RCC 7860 (cell line): Measurements from ENCODE around the gene SCYGR4.
A peak's percentile ranks its signal among the peaks of the same experiment; 100 is the strongest.

Experiments
- DNase-seq: peaks from one replicate; pipeline ENCODE4 v3.0.0-alpha.2; 2015; ENCODE audit warnings: low spot score
- FAIRE-seq: peaks from 2 replicates; lab custom pipeline; 2012; peaks lifted over from hg19 to GRCh38; lab: Jason Lieb, UNC

The SCYGR4 gene

GRCh38 chr2:227613272-227613660 is 4.0 kb upstream of the SCYGR4 start:
- FAIRE-seq, result no peak

GRCh38 chr2:227614246-227614645 is 3.1 kb upstream of the SCYGR4 start:
- FAIRE-seq (no peak), DNase-seq (no peak)

More at GRCh38 chr2:227613272-227613660, 4.0 kb upstream of the SCYGR4 start:
- no peak for DNase-seq

GRCh38 chr2:227614740-227615139 is 2.6 kb upstream of the SCYGR4 start, which contains the start of gene SCYGR3:
TSS of gene SCYGR3 (minus strand) at chr2:227614840. CDS start at chr2:227614840, 0 bp downstream.
- no peak for DNase-seq
- no peak for FAIRE-seq

GRCh38 chr2:227615181-227615580 is 2.1 kb upstream of the SCYGR4 start:
- FAIRE-seq (no peak), DNase-seq (no peak)

GRCh38 chr2:227615906-227616305 is 1.4 kb upstream of the SCYGR4 start:
- no peak for DNase-seq
- no peak for FAIRE-seq

GRCh38 chr2:227616631-227617030 is 667 bp upstream of the SCYGR4 start:
- FAIRE-seq, result no peak
- no peak for DNase-seq

GRCh38 chr2:227623226-227623625 is 5.9 kb downstream of the SCYGR4 start:
- FAIRE-seq (peak; percentile 62), DNase-seq (peak; percentile 46)

- FAIRE-seq (no peak), DNase-seq (no peak)
Measured at GRCh38 chr2:227625420-227625819, 8.1 kb downstream of the SCYGR4 start.

GRCh38 chr2:227626580-227627151 is 9.4 kb downstream of the SCYGR4 start:
- FAIRE-seq, result no peak
- DNase-seq, result no peak

- no peak for DNase-seq
- no peak for FAIRE-seq
Measured at GRCh38 chr2:227627769-227628168, 10.5 kb downstream of the SCYGR4 start.

- no peak for FAIRE-seq
Measured at GRCh38 chr2:227629435-227629834, 12.1 kb downstream of the SCYGR4 start.

GRCh38 chr2:227630322-227630721 is 13.0 kb downstream of the SCYGR4 start:
- no peak for FAIRE-seq

More at GRCh38 chr2:227629435-227629834, 12.1 kb downstream of the SCYGR4 start:
- DNase-seq, result no peak

GRCh38 chr2:227632827-227633226 is 15.5 kb downstream of the SCYGR4 start:
- FAIRE-seq, result no peak
- DNase-seq, result no peak

More at GRCh38 chr2:227630322-227630721, 13.0 kb downstream of the SCYGR4 start:
- DNase-seq, result no peak

- no peak for FAIRE-seq
- no peak for DNase-seq
Measured at GRCh38 chr2:227634201-227634600, 16.9 kb downstream of the SCYGR4 start.

- FAIRE-seq (no peak), DNase-seq (no peak)
Measured at GRCh38 chr2:227642656-227643055, 25.4 kb downstream of the SCYGR4 start.

- DNase-seq (no peak), FAIRE-seq (no peak)
Measured at GRCh38 chr2:227643990-227644551, 26.8 kb downstream of the SCYGR4 start.

GRCh38 chr2:227653419-227653818 is 36.1 kb downstream of the SCYGR4 start:
- no peak for DNase-seq
- no peak for FAIRE-seq

- DNase-seq (no peak), FAIRE-seq (no peak)
Measured at GRCh38 chr2:227654426-227654825, 37.1 kb downstream of the SCYGR4 start.

GRCh38 chr2:227655454-227655853 is 38.2 kb downstream of the SCYGR4 start:
- FAIRE-seq, result peak; percentile 93
- peak; percentile 77 for DNase-seq

GRCh38 chr2:227657199-227657845 is 40.0 kb downstream of the SCYGR4 start:
- FAIRE-seq, result no peak

GRCh38 chr2:227661025-227661649 is 43.8 kb downstream of the SCYGR4 start:
- DNase-seq (no peak), FAIRE-seq (no peak)

More at GRCh38 chr2:227657199-227657845, 40.0 kb downstream of the SCYGR4 start:
- DNase-seq, result no peak

- DNase-seq (no peak), FAIRE-seq (no peak)
Measured at GRCh38 chr2:227661827-227662226, 44.5 kb downstream of the SCYGR4 start.
